HG03139 (cell line): ENCODE measurements around the gene AKT3.
"Not testable (repeated sequence)": the region's sequence is repeated elsewhere in the genome, so short reads cannot be mapped to it uniquely, and the experiment has no call there.

ENCODE experiments used
- ATAC-seq: cut with Tn5 transposase; IDR thresholded peaks from one replicate; pipeline ENCODE4 v1.9.1; 2021; ENCODE audit not compliant: unreplicated experiment

Gene AKT3

GRCh38 chr1:243850202-243850451 is at the start of gene AKT3:
TSS of gene AKT3 (minus strand) at chr1:243850243. CDS start at chr1:243843170, 7,073 bp downstream.
- ATAC-seq: peak; percentile 50

DNA sequence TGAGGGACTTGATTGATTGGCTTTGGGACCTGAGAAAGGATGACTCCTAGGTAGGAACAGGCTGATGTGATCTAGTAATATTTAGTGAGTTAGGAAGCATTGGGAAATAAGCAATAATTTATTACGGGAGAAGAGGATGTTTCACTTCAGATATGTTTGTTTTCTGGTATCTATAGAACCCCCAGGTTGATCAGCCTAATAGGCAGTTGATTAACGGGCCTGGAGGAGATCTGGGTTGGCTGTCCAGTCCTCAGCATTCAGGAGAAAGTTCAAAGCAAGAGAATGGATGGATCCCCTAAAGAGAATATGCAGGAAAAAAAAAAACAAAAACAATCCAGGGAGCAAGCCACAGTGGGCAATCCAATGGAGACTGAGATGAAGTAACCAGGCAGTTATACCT is 48.2 kb upstream of the AKT3 start:
- ATAC-seq: no peak

DNA sequence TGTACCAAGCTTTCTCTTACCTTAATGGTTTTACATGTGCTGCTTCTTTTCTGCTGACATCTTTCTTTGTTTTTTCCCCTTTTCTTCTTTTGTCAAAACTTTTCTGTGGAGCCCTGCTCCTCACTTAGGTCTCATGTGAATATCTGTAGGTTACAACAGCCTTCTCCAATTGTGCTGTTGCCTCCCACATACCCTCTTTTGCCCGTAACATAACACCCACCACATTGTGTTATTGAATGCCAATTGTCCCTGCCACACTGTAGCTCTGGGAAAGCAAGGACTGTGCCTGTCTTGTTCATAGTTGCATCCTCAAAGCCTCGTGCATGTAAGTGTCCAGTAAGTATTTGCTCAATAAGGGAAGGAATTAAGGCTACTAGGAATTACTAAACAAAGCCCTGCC is 46.3 kb upstream of the AKT3 start:
- ATAC-seq: no peak

DNA sequence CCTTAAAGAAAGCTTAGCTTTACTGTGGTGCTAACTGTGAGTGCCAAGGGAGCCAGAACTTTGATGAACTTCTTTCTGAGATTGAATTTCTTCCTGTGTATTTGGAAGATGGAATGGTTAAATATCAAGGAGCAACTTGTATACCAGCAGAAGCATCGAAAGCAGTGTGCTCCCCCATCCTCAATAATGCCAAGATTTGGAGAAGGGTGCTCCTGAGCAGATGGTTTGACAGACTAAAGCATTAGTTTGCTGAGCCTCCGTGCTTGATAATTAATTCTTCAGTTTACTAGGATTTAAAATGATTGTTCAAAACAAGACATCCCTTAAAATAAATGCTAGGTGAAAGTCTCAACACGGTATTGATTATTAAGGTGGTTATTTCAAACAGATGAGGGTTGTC is 42.4 kb upstream of the AKT3 start:
- ATAC-seq: no peak

- no peak for ATAC-seq
These were observed 40.5 kb upstream of the AKT3 start for GRCh38 chr1:243890576-243890975.

DNA sequence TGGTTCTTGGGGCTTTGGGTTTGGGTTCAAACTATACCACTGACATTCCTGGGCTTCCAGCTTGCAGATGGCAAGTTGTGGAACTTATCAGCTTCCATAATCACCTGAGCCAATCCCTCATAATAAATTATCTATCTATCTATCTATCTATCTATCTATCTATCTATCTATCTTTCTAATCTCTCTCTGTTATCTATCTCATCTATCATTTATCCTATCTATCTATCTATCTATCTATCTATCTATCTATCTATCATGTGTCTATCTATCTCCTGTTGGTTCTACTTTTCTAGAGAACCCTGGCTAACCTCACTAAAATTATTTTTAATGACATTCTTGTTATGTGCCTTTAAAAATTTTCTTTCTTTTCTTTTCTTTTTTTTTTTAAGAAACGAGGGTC is 35.8 kb upstream of the AKT3 start:
- no peak for ATAC-seq

GRCh38 chr1:243884603-243885002 is 34.6 kb upstream of the AKT3 start:
- no peak for ATAC-seq

DNA sequence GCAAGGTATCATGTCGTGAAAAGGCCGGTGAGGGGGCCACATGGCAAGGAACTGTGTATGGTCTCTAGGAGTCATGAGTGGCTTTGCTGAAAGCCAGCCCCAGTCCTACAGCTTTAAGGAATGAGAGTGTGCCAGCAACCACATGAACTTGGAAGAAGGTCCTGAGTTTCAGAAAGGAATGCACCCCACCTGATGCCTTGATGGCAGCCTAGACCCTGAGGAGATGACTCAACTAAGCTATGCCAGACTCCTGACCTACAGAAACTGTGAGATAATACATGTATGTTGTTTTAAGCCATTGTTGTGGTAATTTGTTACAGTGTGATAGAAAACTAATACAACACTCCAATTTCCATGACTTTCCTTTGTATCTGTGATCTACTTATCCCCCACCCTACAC is 33.5 kb upstream of the AKT3 start:
- no peak for ATAC-seq

GRCh38 chr1:243882276-243882675 is 32.2 kb upstream of the AKT3 start:
- ATAC-seq: no peak

GRCh38 chr1:243877058-243877457 is 27.0 kb upstream of the AKT3 start:
- not testable (repeated sequence) for ATAC-seq

DNA sequence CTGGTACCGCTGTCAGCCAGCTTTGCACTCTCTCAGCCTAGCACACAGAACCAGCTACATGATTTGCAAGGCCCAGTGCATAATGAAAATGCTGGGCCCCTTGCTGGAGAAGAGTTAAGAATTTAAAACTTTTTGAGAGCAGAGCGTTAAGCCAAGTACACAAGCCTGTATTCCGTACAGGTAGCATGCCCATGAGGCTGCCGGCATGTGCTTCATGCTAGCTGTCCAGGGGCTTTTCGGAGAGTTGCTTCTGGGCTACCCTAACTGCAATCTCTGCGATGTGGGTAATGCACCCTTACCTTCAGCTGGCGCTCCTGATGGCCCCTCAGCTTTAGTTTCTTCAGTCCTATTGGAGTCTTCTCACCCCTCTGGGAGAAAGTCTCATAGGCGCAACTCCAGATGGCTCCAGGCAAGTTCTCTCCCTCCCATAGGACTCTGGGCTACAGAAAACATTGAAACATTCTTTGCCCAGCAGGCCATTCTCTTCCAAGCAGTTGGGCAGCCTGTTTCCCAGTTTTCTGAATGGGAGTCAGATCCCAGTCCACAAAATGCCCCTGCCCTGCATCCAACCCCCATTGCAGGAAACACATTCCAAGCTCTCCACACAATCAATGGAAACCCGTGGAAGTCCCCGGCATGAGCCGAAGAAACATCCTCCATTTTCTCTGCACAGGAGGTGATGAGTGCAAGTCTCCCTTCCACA is 5.7 kb upstream of the AKT3 start:
- ATAC-seq: no peak

DNA sequence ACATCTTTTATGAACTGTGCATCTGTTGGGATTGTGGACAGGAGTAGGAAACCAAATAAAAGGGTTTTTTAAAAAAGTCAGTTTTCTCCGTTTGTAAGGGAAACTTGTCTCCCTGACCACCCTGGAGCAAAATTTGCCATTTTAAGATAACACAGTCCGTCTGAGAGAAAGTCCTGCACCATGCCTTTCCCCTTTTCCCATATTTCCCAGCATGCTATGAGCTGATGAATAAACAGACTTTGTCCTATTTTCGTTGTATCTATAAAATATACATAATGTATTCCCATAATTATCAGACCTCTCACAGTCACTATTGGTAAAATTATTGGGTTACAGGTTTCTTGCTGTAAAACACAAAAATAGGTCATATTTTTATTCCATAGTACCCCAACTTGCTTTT is 1.7 kb upstream of the AKT3 start:
- ATAC-seq: no peak

GRCh38 chr1:243851257-243851756 is 1.3 kb upstream of the AKT3 start:
- no peak for ATAC-seq

GRCh38 chr1:243850452-243851256 is 611 bp upstream of the AKT3 start:
- ATAC-seq: peak; percentile 51

DNA sequence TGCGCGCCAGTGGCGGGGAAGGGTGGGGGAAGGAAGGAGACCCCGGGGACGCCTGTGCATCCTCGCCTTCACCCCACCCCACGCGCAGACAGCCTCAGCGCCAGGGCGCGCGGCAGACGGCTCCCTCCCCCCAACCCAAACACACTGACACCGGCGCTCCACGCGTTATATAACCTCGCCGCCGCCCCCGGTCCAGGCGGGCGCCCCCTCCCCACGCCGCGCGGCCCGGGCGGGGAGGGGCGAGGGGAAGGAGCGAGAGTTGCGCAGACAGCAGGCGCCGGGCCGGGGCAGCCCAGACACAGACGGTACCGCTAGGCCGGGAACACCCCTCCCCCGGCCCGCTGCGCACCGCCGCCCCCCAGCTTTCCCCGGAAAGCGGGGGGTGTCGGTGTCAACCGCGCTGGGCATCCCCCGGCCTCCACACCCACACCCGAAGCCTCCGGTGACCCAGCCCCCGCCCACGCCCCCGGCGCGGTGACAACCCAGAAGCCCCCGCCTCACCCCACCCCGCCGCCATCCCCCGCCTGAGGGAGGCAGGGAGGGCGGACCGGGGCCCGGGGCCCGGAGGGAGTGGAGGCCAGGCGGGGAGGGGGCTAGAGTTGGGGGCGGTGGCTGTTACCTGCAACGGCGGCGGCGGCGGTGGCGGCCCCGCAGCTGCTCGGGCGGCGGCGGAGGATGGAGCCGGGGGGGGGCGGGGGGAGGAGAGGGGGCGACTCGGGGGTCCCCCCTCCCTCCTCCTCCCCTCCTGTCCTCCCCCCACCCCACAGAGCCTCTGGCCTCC is 432 bp downstream of the AKT3 start:
- ATAC-seq: peak; percentile 21

DNA sequence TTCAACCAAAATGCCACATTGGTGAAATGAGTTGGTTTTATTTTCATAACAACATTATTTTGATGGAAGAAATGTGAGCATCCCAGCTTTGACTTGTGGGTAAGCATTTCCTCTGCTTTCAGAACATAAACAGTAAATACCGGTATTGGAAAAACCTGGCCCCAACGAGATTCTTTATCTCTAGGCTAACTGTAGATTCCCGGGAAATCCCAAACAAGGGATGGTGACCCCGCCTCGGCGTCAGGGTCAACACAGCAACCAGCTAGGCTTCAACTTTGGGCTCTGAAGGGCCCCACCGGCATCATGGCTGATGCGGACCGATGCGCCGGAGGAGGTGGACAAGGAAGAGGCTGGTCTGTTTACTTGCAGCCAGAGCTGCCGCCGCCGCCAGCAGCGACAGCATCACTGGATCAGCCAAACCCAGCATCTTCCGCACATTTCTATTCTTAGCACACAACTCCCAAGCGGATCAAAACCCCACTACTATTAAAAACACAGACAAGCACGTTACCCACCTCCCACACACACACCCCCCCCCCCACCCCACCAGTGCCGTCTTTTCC is 1.1 kb downstream of the AKT3 start:
- no peak for ATAC-seq

GRCh38 chr1:243848165-243848857 is 1.7 kb downstream of the AKT3 start:
- no peak for ATAC-seq

DNA sequence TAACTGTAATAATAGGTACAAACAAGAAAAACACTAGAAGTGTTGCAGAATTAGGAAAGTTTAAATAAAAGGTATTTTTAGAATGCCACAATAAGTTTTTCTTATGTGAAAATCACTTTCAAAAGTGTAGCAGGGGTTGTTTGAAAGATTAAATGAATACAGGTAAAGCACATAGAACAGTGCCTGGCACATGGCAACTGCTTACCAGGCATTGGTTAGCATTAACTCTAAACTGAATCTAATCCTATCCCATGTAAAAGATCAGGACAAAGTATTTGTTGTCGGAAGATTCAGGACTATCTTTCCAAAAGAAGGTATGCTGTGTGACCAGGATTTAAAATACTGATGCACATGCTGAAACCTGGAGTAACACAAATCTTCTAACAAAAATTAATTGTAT is 3.3 kb downstream of the AKT3 start:
- ATAC-seq: no peak

GRCh38 chr1:243845888-243846287 is 4.2 kb downstream of the AKT3 start:
- no peak for ATAC-seq

- ATAC-seq: no peak
These were observed 5.9 kb downstream of the AKT3 start for GRCh38 chr1:243844186-243844585.

DNA sequence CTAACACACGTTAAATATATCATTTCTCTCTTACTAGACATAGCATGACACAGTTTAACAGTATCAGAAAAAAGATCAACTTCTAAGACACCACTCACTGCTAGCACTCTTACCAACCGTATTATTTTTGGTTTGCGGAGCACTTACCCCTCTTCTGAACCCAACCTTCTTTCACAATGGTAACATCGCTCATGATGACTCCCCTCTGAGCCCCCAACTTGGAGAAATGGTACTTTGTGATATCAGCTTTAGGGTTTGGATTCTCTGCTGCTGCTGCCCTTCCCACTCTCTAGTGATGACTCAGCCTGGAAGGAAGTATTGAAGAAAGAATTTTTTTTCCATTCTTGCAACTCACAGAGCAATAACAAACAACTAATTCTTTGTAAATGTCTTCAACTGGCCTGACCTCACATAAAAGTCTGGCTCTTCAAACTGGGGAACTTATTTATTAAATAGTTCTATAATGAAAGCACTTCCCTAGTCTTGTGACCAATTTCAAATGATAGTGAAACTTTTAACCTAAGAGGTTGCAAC is 7.0 kb downstream of the AKT3 start:
- ATAC-seq: no peak
